GM21390 (cell line): Measurements from ENCODE around the gene SLC38A2.

Experiments
- ATAC-seq: cut with Tn5 transposase; IDR thresholded peaks from one replicate; pipeline ENCODE4 v1.9.1; 2021; ENCODE audit not compliant: unreplicated experiment

SLC38A2 gene

GRCh38 chr12:46395388-46395787 lies 22.8 kb upstream of the SLC38A2 start:
- no peak for ATAC-seq

GRCh38 chr12:46391630-46392029 lies 19.1 kb upstream of the SLC38A2 start:
- no peak for ATAC-seq

GRCh38 chr12:46390881-46391280 lies 18.3 kb upstream of the SLC38A2 start:
- ATAC-seq = no peak

- no peak for ATAC-seq
Measured at GRCh38 chr12:46390304-46390703, 17.7 kb upstream of the SLC38A2 start.

- ATAC-seq = no peak
Measured at GRCh38 chr12:46389031-46389616, 16.6 kb upstream of the SLC38A2 start.

GRCh38 chr12:46388427-46389021 lies 16.0 kb upstream of the SLC38A2 start:
- ATAC-seq = peak; percentile 64

GRCh38 chr12:46387670-46388069 lies 15.1 kb upstream of the SLC38A2 start:
- no peak for ATAC-seq

GRCh38 chr12:46386877-46387629 lies 14.5 kb upstream of the SLC38A2 start:
- ATAC-seq = peak; percentile 16

- no peak for ATAC-seq
Measured at GRCh38 chr12:46386360-46386867, 13.8 kb upstream of the SLC38A2 start.

GRCh38 chr12:46385438-46385837 lies 12.9 kb upstream of the SLC38A2 start:
- ATAC-seq = no peak

GRCh38 chr12:46384451-46385309 lies 12.1 kb upstream of the SLC38A2 start:
- no peak for ATAC-seq

GRCh38 chr12:46383654-46384450 lies 11.3 kb upstream of the SLC38A2 start:
- ATAC-seq = peak; percentile 25

- ATAC-seq = peak; percentile 68
Measured at GRCh38 chr12:46382964-46383653, 10.5 kb upstream of the SLC38A2 start.

- ATAC-seq = no peak
Measured at GRCh38 chr12:46382408-46382963, 9.9 kb upstream of the SLC38A2 start.

GRCh38 chr12:46380881-46381280 lies 8.3 kb upstream of the SLC38A2 start:
- ATAC-seq = no peak

- no peak for ATAC-seq
Measured at GRCh38 chr12:46380022-46380796, 7.6 kb upstream of the SLC38A2 start.

GRCh38 chr12:46379352-46379751 lies 6.8 kb upstream of the SLC38A2 start:
- ATAC-seq = no peak

- no peak for ATAC-seq
Measured at GRCh38 chr12:46378530-46378929, 6.0 kb upstream of the SLC38A2 start.

- ATAC-seq = no peak
Measured at GRCh38 chr12:46377678-46378077, 5.1 kb upstream of the SLC38A2 start.
